SJSA1 (cell line): ENCODE results near the gene LIMK1. TPM values are rescaled to one million over a fixed set of nuclear protein-coding genes. Genes with fewer than 3 reads are reported as not detected.
"Not testable (repeated sequence)": the region's sequence is repeated elsewhere in the genome, so short reads cannot be mapped to it uniquely, and the experiment has no call there.

Source experiments
- DNase-seq, 2 experiments: peaks; one replicate each; pipeline ENCODE4 v3.0.0-alpha.2; 2015 to 2020; ENCODE audit warnings: low spot score in 2 of 2, low read depth in 1 of 2
- H3K27ac ChIP-seq: fragments of 250-450 bp; sonication (Bioruptor Pico); 2 replicates; pipeline ENCODE4 v1.5.1; 2020; ENCODE audit warnings: mild to moderate bottlenecking, moderate library complexity
- H3K27me3 ChIP-seq: fragments of 250-450 bp; sonication (Bioruptor Pico); replicated peaks from 2 replicates; pipeline ENCODE4 v1.5.1; 2020; ENCODE audit warnings: mild to moderate bottlenecking, moderate library complexity
- H3K36me3 ChIP-seq: fragments of 250-450 bp; sonication (Bioruptor Pico); 2 replicates; pipeline ENCODE4 v1.5.1; 2020; ENCODE audit warnings: mild to moderate bottlenecking
- H3K4me1 ChIP-seq: fragments of 250-450 bp; sonication (Bioruptor Pico); replicated peaks from 2 replicates; pipeline ENCODE4 v1.6.1; 2021; ENCODE audit warnings: mild to moderate bottlenecking
- H3K4me3 ChIP-seq: fragments of 250-450 bp; sonication (Bioruptor Pico); 2 replicates; pipeline ENCODE4 v1.5.1; 2020; ENCODE audit warnings: mild to moderate bottlenecking
- H3K9me3 ChIP-seq: fragments of 250-450 bp; sonication (Bioruptor Pico); replicated peaks from 2 replicates; pipeline ENCODE4 v1.5.1; 2020; ENCODE audit warnings: mild to moderate bottlenecking
- total RNA-seq: library from RNA; depleted of rRNA; stranded (reverse); fragments of >200 nt; shearing (Covaris generic); gene quantifications from 2 replicates; pipeline ENCODE4 v1.2.3, GENCODE V29; 2014; rRNA removed

The LIMK1 gene
- 38.1 and 60.5 TPM in 2 replicates for total RNA-seq

DNA sequence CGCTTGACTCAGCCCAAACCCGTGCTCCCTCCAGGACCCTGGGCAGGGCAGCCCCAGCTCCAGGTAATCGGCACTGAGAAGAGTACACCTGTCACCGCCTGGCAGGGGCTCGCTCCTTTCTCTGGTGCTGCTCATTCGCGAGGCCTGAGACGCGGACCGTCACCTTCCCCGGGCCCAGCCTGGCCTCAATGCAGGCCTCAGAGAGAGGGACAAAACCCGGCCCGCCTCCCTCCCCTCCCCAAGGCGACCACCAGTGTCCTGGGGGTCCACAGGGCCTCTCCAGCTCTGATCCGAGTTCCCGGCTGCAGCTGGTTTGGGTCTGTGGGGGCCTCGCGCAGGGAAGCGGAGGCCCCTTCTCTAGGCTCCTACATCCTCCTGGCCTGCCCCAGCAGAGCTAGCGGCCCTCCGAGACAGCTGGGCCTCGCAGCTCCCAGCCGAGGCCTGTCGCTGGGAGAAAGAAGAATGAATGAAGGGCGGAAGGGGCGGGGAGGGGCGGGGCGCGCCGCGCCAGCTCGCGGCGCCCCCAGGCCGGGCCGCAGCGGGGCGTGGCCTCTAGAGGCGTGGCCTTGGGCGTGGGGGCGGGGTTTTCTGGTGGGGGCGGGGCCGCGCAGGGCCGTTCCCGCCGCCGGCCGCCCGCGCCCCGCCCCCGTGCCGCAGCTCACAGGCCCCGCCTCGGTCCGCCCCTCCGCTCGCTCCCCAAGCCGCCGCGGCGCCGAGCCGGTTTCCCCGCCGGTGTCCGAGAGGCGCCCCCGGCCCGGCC lies at the start of gene LIMK1:
LIMK1 (plus strand) TSS at position 688 of the 760 bp plus-strand sequence. CDS start 187 bp downstream, outside the sequence.
- Histone ChIP-seq H3K27me3 (no peaks in the 10 kb centered on the region), H3K4me1 (peaks cover 27% of the 10 kb centered on the region), H3K27ac (peak within 1 kb of the TSS; percentile 68), H3K9me3 (no peaks in the 10 kb centered on the region), H3K36me3 (peaks cover 32% of the 10 kb centered on the region), H3K4me3 (peak within 1 kb of the TSS; percentile 50)
- peak; percentile 66 to 78 for DNase-seq

DNA sequence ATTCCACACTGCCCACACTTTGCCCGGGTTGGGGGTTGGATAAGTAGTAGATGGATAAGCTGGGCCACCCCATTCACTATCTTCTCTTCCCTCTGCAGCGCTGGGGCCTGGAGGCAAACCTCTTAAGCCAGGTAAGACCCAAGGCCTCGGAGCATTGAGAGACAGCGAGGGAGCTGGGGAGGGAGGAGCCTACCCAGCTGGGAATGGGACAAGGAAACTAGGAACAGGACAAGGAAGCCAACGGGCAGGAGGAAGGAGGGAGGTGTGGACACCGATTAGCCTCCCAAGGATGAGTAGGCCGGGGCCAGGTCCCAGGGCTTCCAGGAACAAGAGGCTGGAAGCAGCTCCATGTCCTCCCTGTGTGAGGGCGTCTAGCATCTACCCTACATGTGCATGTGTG lies 46.0 kb upstream of the LIMK1 start:
- peaks cover 22% of the 10 kb centered on the region for H3K4me1 ChIP-seq
- H3K36me3 ChIP-seq, result no peaks in the 10 kb centered on the region
- no peak overlapping the region for H3K27ac ChIP-seq
- no peak for DNase-seq
- H3K4me3 ChIP-seq, result no peak overlapping the region
- no peaks in the 10 kb centered on the region for H3K9me3 ChIP-seq
- H3K27me3 ChIP-seq, result no peaks in the 10 kb centered on the region

DNA sequence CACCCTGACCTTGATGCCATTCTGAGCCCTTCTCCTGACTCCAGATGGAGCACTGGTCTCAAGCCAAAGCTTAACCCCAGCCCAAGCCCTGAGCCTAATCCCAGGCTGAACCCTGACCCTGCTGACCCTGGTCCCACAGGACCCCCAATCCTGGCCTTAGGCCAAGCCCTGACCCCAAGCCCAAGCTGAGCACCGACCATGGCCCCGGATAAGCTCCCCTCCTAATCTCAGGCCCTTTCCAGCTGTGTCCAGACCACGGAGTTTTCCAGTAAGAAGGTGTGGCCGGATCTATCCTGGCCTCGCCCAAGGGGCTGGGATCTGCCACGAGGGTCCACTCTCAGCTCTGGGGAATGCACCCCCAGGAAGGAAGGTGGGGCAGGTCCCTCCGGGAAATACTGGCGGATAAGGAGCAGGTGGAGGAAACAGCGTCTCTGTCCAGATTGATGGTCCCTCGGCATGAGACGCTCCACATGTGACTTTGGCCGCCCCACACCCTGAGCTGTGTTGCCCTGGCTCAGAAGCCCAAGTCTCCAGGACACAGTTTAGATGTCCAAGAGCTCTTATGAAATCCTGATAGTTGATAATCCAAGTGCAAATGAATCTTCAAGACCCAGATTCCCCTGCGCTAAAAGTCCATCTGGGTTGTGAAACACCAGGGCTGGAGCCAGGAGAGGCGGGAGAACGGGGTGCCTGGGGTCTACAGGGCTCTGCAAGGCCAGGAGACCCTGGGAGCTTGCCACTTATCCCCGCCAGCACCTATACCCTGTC lies 45.2 kb upstream of the LIMK1 start:
- Histone ChIP-seq H3K36me3 (no peaks in the 10 kb centered on the region), H3K27ac (no peak overlapping the region), H3K27me3 (no peaks in the 10 kb centered on the region), H3K4me3 (no peak overlapping the region), H3K4me1 (peaks cover 30% of the 10 kb centered on the region), H3K9me3 (no peaks in the 10 kb centered on the region)
- DNase-seq, result no peak

DNA sequence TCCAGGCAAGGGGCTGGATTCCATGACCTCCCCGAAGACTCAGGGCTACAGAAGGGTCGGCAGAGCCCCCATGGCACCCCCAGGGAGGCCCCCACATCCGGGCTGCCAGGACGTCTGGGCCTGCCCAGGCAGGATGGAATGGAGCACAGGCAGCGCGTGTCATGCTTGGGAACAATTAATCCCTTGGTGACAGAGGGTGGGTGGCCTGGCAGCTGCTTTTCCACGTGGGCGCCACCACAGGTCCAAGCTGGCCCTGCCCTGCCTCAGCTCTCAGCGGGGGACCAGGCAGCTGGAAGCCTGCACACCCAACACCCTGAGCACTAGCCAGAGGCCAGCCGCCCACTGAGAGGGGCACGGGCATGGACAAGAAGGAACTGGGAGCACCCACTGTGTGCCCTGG lies 44.3 kb upstream of the LIMK1 start:
- H3K27me3 ChIP-seq, result no peaks in the 10 kb centered on the region
- H3K27ac ChIP-seq, result no peak overlapping the region
- peak in 1 of 2 experiments; percentile 34 for DNase-seq

DNA sequence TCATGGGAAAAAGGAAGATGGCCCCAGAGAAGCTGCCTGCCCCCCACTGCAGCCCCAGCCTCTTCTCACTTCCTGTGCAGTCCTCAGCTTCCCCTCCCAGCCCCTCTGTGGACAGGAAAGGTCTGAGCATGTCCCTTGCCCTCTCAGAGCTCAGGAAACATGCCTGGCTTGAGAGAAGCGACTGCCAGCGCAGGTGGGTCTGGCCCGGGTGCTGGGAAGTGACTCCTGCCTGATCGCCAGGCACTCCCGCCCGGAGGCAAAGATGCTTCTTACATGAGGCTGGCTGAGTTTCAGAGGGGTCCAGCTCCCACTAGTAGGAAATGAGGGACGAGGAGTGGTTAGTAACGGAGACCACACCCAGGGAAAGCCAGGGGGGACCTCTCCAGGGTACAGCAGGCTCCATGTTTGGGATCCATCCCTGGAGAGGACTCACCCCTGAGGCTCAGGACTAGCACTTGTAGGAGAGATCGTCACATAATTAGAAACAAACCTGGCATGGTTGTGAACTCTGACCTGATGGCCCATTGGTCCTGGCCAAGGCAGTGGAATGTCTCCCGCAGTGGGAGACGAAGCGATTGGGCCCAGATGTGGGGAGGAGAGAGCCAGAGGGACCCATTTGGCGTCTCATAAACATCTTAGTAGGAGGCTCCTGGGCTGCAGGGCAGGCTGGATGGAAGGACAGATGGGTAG lies 43.4 kb upstream of the LIMK1 start:
- Histone ChIP-seq H3K27ac (no peak overlapping the region), H3K27me3 (no peaks in the 10 kb centered on the region), H3K4me3 (no peak overlapping the region), H3K9me3 (no peaks in the 10 kb centered on the region), H3K4me1 (peaks cover 49% of the 10 kb centered on the region), H3K36me3 (no peaks in the 10 kb centered on the region)
- DNase-seq, result no peak

More for the DNA sequence above, 44.3 kb upstream of the LIMK1 start:
- peaks cover 39% of the 10 kb centered on the region for H3K4me1 ChIP-seq
- H3K4me3 ChIP-seq, result no peak overlapping the region
- no peaks in the 10 kb centered on the region for H3K36me3 ChIP-seq
- H3K9me3 ChIP-seq, result no peaks in the 10 kb centered on the region

DNA sequence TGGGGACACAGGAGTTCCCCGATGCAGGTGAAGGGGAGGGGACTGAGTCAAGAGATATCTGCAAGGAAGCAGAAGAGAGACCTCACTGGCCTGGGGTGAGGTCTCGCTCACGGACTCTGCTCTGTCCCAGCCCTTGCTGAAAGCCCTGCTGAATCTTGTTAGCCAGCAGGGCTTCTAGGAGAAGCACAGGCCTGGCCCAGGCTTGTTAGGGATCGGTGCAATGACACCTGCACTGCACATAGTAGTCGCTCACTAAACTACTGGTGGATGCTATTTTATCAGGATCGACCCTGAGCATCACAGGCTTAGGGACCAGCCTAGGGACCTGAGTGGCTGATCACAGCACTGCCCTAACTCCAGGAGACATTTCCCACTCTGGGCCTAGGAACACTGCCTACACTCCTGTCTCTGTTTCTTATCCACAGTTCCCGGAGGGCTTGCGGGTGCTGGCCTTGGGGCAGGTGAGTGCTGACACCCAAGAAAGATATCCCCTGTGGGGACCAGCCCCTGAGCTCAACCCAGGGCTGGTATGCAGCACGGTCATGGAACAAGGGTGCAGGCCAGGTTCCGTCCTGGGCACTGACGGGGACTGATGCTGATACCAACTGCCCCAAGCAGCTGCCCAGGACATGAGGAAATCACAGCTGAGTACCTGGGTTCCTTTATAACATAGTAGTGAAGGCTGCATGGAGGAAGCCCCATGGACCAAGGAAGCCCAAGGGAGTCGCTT lies 42.6 kb upstream of the LIMK1 start:
- no peak for DNase-seq
- Histone ChIP-seq H3K36me3 (no peaks in the 10 kb centered on the region), H3K27ac (no peak overlapping the region), H3K9me3 (no peaks in the 10 kb centered on the region), H3K4me1 (peaks cover 50% of the 10 kb centered on the region), H3K4me3 (no peak overlapping the region), H3K27me3 (no peaks in the 10 kb centered on the region)

DNA sequence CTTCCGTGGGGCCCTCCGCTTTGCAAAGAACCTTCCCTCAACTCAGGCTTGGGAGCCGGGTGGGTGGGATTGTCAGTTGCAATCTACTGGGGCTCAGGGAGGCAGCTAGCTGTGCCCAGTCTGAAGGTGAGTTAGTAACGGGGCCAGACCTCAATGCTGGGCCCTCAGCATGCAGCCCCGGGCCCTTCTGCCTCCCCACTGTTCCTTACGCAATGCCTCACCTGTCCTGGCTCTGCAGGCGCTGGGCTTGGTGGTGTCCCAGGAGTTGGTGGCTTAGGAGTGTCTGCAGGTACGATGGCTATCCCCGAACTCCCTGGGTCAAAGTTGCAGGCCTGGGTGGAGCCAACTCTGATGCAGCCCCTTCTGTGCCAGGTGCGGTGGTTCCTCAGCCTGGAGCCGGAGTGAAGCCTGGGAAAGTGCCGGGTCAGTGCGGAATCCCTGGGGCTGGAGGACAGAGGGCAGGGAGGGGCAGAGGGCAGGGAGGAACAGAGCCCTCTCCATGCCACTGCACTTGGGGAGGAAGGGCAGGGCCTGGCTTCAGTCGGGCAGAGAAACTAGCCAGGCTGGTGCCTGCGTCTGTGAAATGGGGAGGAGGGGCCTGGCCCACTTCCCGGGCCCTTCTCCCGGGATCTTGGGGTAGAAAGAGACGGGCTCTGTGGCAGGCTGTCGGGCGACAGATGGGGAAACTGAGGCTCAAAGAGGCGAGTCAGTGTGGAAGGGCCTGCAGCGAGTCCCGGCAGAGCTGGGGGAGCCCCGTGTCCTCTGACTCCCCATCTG lies 40.7 kb upstream of the LIMK1 start:
- peak overlapping the region; percentile 76 for H3K27ac ChIP-seq
- H3K4me1 ChIP-seq, result peaks cover 50% of the 10 kb centered on the region

DNA sequence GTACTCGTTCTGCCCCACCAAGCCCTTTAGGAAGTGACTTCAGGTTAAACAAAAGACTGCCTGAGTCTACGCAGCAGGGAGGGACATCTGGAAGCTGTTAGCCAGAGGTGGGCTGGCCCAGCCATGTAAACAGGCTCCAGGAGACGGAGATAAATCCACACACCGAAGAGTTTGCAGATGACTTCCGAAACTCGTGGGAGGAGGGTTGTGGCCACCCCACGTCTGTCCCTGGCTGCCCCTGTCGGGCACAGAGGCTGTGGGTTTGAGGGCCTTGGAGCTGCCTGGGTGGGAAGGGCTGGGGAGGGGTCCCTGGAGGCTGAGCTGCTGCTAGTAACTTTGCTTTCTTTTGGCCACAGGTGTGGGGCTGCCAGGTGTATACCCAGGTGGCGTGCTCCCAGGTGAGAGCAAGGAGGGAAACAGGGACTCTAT lies 40.1 kb upstream of the LIMK1 start:
- Histone ChIP-seq H3K4me1 (peaks cover 50% of the 10 kb centered on the region), H3K27me3 (no peaks in the 10 kb centered on the region), H3K27ac (peak overlapping the region; percentile 76), H3K36me3 (no peaks in the 10 kb centered on the region), H3K9me3 (no peaks in the 10 kb centered on the region), H3K4me3 (peak overlapping the region; percentile 13; the same call in 1 of the 2 replicates)
- peak; percentile 83 to 85 for DNase-seq

More for the DNA sequence above, 40.7 kb upstream of the LIMK1 start:
- peak overlapping the region; percentile 13; the same call in 1 of the 2 replicates for H3K4me3 ChIP-seq
- H3K9me3 ChIP-seq, result no peaks in the 10 kb centered on the region
- no peaks in the 10 kb centered on the region for H3K36me3 ChIP-seq
- H3K27me3 ChIP-seq, result no peaks in the 10 kb centered on the region
- peak in 1 of 2 experiments; percentile 82 for DNase-seq

DNA sequence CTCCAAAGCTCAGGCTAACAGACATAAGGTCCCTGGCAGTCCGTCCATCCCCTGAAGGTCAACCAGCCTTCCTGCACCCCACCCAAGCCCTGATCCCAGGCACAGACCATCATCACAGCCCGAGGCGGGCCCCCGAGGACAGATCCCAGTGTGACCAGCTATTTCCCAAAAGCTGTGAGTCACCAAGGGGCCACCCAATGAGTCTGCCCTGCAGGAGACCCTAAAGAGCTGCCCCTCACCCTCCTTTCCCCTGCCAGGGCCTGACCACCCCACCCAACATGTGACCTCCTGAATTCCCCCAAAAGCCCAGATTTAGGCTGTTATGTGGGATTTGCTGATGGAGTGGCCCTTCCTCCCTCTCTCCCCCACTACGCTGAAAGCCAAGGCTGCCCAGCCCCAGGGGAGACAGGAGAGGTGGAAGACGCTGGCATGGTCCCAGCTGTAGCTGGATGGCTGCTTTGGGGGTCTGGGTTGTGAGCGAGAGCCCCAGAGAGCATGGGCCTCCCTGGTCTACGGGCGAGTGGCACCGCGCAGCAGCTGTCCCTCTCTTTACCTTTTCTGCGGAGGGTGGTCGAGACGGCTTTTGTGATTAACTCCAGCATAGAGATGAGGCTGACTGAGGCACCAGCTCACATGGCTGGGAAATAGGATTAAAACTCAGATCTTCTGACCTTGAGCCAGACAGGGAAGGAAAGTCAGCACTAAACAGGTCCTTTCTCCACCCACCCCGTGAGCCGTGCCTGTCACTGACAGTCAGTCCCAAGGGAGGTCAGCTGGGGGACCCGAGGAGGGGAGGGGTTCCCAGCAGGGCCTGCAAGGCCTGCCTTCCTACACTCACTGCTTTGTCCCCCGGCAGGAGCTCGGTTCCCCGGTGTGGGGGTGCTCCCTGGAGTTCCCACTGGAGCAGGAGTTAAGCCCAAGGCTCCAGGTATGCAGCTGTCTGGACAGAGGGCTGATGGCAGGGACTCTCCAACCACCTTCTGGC lies 38.9 kb upstream of the LIMK1 start:
- Histone ChIP-seq H3K27ac (peak overlapping the region; percentile 76), H3K9me3 (no peaks in the 10 kb centered on the region), H3K27me3 (no peaks in the 10 kb centered on the region), H3K36me3 (no peaks in the 10 kb centered on the region), H3K4me1 (peaks cover 40% of the 10 kb centered on the region), H3K4me3 (no peak overlapping the region)
- DNase-seq, result peak; percentile 79 to 89

DNA sequence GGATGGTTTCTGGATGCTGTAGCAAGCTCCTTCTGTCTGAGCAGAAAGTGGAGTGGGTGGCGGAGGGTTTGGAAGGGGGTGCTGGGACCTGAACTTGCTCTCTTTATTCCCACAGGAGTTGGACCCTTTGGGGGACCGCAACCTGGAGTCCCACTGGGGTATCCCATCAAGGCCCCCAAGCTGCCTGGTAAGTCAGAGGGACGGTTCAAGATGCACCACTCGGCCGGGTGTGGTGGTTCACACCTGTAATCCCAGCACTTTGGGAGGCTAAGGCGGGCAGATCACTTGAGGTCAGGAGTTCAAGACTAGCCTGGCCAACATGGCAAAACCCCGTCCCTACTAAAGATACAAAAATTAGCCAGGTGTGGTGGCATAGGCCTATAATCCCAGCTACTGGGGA lies 37.0 kb upstream of the LIMK1 start:
- H3K27me3 ChIP-seq, H3K36me3 ChIP-seq, H3K27ac ChIP-seq, H3K4me3 ChIP-seq, H3K9me3 ChIP-seq, DNase-seq: not testable (repeated sequence)
- H3K4me1 ChIP-seq, result peaks cover 35% of the 10 kb centered on the region

DNA sequence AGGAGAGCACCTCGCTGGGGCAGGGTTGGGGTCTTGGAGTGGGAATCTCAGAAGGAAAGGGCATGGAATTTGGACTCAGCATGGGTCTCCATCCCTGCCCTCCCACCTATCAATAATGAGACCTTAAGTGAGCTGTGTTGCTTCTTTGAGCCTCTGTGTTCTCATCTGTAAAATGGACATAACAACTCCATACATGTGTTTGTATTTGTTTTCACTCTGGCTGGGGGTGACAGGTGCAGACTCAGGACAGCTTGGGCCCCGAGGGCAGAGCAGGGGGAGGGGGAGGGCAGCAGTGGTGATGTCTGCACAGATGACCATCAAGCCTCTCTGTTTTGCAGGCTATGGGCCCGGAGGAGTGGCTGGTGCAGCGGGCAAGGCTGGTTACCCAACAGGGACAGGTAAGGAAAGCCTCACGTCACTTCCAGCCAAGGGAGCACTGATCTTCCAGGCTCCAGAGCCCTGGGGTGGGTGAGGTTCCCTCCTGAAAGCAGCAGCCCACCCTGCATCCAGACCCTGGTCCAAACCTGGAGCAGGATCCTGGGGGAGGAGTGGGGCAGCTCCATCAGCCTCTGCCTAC lies 35.7 kb upstream of the LIMK1 start:
- no peaks in the 10 kb centered on the region for H3K9me3 ChIP-seq
- no peaks in the 10 kb centered on the region for H3K36me3 ChIP-seq
- no peak overlapping the region for H3K27ac ChIP-seq
- no peaks in the 10 kb centered on the region for H3K27me3 ChIP-seq
- H3K4me1 ChIP-seq, result peaks cover 29% of the 10 kb centered on the region
- no peak overlapping the region for H3K4me3 ChIP-seq
- DNase-seq, result no peak
